Small intestine (tissue), 7 donors: ENCODE results near the gene OR5P2. TPM values are rescaled to one million over a fixed set of nuclear protein-coding genes. Genes with fewer than 3 reads are reported as not detected.
"Not testable (repeated sequence)": the region's sequence is repeated elsewhere in the genome, so short reads cannot be mapped to it uniquely, and the experiment has no call there.

Experiments used
- DNase-seq, 2 donors: peaks; one replicate each; pipeline versions ENCODE4 v3.0.0 to v3.0.0-alpha.2; 2013
- FAIRE-seq: peaks from 2 replicates; lab custom pipeline; 2012; peaks lifted over from hg19 to GRCh38; lab: Jason Lieb, UNC
- H3K27ac ChIP-seq, 3 donors: one replicate each; pipeline ENCODE4 v1.5.1; 2013; ENCODE audit warnings: low read length in 2 of 3, mild to moderate bottlenecking in 2 of 3, control low read depth in 1 of 3, inconsistent platforms in 1 of 3, low read depth in 1 of 3, moderate library complexity in 1 of 3
- H3K27me3 ChIP-seq, 3 donors: one replicate each; pipeline ENCODE4 v1.6.1; 2013; ENCODE audit warnings: low read length in 3 of 3, inconsistent platforms in 1 of 3; ENCODE audit not compliant: control insufficient read depth in 3 of 3, insufficient read depth in 3 of 3
- H3K36me3 ChIP-seq, 3 donors: one replicate each; pipeline ENCODE4 v1.6.1; 2013; ENCODE audit warnings: low read length in 3 of 3, inconsistent platforms in 1 of 3, low read depth in 1 of 3, mild to moderate bottlenecking in 1 of 3, moderate library complexity in 1 of 3; ENCODE audit not compliant: control insufficient read depth in 3 of 3, insufficient read depth in 2 of 3
- H3K4me1 ChIP-seq, 3 donors: one replicate each; pipeline ENCODE4 v1.6.1; 2013; ENCODE audit warnings: low read length in 2 of 3, inconsistent platforms in 1 of 3, low read depth in 1 of 3, mild to moderate bottlenecking in 1 of 3, moderate library complexity in 1 of 3; ENCODE audit not compliant: control insufficient read depth in 3 of 3, insufficient read depth in 2 of 3
- H3K4me3 ChIP-seq, 3 donors: one replicate each; pipeline ENCODE4 v1.5.1; 2013; ENCODE audit warnings: low read length in 3 of 3, control low read depth in 1 of 3, inconsistent platforms in 1 of 3, low read depth in 1 of 3, mild to moderate bottlenecking in 1 of 3, moderate library complexity in 1 of 3
- H3K9me3 ChIP-seq, 2 donors: one replicate each; pipeline ENCODE4 v1.6.1; 2013; ENCODE audit warnings: low read depth in 1 of 2, low read length in 1 of 2; ENCODE audit not compliant: control insufficient read depth in 2 of 2, insufficient read depth in 1 of 2
- WGBS, 3 donors: extraction: QIAGEN DNeasy Blood & Tissue Kit; methylation state at CpG; one replicate each; pipeline ENCODE4 v1.1.7; 2013; 5-methylcytosine and 5-hydroxymethylcytosine counted together
- polyA plus RNA-seq, 4 donors: library from polyadenylated mRNA; stranded (reverse) in 3 of 4; unstranded in 1 of 4; fragments of 200-250 nt in 3 of 4; fragments of 120-200 nt in 1 of 4; gene quantifications; one replicate each; pipeline versions ENCODE4 v1.2.1 to v1.2.3, GENCODE V29; 2013
- donor health status: healthy with polysubstance abuse.
- donor health status: control.
- donor health status: control.
- donor health status: Bipolar disorder and iron deficiency.
- donor health status: healthy.

OR5P2 gene
- polyA plus RNA-seq, 4 donors: not detected

DNA sequence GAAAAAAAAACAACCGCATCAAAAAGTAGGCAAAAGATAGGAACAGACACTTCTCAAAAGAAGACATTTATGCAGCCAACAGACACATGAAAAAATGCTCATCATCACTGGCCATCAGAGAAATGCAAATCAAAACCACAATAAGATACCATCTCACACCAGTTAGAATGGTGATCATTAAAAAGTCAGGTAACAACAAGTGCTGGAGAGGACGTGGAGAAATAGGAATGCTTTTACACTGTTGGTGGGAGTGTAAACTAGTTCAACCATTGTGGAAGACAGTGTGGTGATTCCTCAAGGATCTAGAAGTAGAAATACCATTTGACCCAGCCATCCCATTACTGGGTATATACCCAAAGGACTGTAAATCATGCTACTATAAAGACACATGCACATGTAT, 18.2 kb upstream of the OR5P2 start:
- H3K9me3 ChIP-seq: peaks cover 0 to 11% of the 10 kb centered on the region in 2 donors
- WGBS, 3 donors: 83 to 88% (median 88%) methylated on average over 2 of the region's 2 CpGs
- H3K4me1 ChIP-seq, H3K4me3 ChIP-seq, H3K27ac ChIP-seq, H3K36me3 ChIP-seq, DNase-seq, H3K27me3 ChIP-seq, FAIRE-seq: not testable (repeated sequence)

DNA sequence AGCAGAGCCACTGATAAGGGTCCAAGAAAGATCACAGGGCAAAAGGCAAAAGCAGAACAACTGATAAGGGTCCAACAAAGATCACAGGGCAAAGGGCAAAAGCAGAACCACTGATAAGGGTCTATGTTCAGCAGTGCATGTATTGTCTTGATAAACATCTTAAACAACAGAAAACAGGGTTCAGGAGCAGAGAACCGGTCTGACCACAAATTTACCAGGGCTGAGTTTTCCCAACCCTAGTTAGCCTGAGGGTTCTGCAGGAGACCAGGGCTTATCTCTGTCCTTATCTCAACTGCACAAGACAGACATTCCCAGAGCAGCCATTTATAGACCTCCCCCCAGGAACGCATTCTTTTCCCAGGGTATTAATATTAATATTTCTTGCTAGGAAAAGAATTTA, 13.6 kb upstream of the OR5P2 start:
- 53 to 64% (median 63%) methylated on average over 2 of the region's 2 CpGs for WGBS, 3 donors
- not testable (repeated sequence) for H3K27ac ChIP-seq, DNase-seq, FAIRE-seq, H3K36me3 ChIP-seq, H3K27me3 ChIP-seq, H3K4me3 ChIP-seq, H3K4me1 ChIP-seq
- peaks cover 0 to 25% of the 10 kb centered on the region in 2 donors for H3K9me3 ChIP-seq

DNA sequence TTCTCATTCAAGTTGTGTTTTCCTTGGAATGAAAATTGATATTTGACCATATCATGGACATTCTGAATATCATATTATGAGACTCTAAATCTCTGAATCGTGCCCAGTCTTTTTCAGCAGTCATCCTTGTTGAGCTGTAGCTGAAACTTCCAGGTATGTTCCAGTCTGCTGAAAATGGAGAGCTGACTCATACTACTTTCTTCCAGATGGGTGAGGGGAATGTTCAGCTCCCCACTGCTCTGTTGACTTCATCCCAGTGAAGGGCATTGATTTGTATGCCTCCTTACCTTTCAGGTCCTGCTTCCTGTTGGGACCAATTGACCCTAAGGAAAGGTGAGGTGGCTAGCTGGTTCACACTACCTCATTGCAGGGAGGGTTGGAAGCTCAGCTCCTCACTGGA, 3.5 kb downstream of the OR5P2 start:
- FAIRE-seq (no peak), DNase-seq (no peak)
- Histone ChIP-seq H3K9me3 (no peaks in the 10 kb centered on the region), H3K27me3 (no peaks in the 10 kb centered on the region), H3K27ac (no peak overlapping the region), H3K4me3 (no peak overlapping the region), H3K36me3 (no peaks in the 10 kb centered on the region), H3K4me1 (no peaks in the 10 kb centered on the region)
- 4 to 23% (median 8%) methylated on average over 1 of the region's 1 CpG for WGBS, 3 donors

DNA sequence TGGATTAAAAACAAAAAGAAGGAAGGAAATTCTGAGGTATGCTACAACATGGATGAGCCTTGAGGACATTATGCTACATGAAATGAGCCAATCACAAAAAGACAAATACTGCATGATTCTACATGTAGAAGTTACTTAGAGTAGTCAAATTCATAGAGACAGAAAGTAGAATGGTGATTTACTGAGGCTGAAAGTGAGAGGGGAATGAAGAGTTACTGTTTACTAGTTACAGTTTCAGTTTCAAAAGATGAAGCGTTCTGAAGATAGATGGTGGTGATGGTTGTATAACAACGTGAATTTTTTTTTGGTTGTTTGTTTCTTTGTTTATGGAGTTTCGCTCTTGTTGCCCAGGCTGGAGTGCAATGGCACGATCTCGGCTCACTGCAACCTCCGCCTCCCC, 9.5 kb downstream of the OR5P2 start:
- DNase-seq (no peak), FAIRE-seq (no peak)
- Histone ChIP-seq H3K9me3 (no peaks in the 10 kb centered on the region), H3K36me3 (no peaks in the 10 kb centered on the region), H3K4me3 (no peak overlapping the region), H3K27ac (no peak overlapping the region), H3K27me3 (no peaks in the 10 kb centered on the region), H3K4me1 (no peaks in the 10 kb centered on the region)
- 67 to 81% (median 73%) methylated on average over 6 of the region's 6 CpGs for WGBS, 3 donors

DNA sequence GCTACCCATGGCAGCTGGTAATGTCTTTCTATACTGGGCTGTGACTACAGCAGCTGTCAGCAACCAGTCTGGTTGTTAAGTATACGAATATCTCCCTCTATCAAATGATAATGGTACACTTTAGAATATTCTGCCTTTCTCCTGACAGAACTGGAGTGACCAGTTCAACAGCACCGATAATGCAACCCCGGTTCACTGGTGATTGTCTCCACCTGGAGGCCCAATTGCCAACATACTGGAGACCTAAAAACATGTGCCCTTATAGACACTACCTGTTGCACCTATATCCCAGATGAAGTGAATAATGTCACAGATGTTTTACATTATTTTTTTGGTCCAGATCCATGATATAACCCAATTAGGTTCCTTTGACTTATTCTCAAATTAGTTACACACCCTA, 21.1 kb downstream of the OR5P2 start:
- no peak for DNase-seq
- Histone ChIP-seq H3K27me3 (no peaks in the 10 kb centered on the region), H3K4me3 (no peak overlapping the region), H3K9me3 (peaks cover 0 to 6% of the 10 kb centered on the region in 2 donors), H3K36me3 (no peaks in the 10 kb centered on the region), H3K4me1 (no peaks in the 10 kb centered on the region), H3K27ac (no peak overlapping the region)
- no peak for FAIRE-seq
- 34 to 68% (median 39%) methylated on average over 3 of the region's 3 CpGs for WGBS, 3 donors

DNA sequence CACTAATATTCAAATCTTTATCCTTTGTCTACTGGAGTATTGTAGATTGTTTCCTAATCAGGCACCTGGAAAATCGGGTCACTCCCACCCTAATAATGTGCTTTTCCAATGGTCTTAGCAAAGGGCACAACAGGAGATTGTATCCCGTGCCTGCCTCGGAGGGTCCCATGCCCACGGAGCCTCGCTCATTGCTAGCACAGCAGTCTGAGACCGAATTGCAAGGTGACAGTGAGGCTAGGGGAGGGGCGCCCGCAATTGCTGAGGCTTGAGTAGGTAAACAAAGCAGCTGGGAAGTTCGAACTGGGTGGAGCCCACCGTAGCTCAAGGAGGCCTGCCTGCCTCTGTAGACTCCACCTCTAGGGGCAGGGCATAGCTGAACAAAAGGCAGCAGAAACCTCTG, 32.4 kb downstream of the OR5P2 start:
- DNase-seq, H3K4me1 ChIP-seq, H3K36me3 ChIP-seq, H3K4me3 ChIP-seq, H3K27ac ChIP-seq, FAIRE-seq, H3K9me3 ChIP-seq, H3K27me3 ChIP-seq: not testable (repeated sequence)
- 75 to 83% (median 77%) methylated on average over 10 of the region's 10 CpGs for WGBS, 3 donors

DNA sequence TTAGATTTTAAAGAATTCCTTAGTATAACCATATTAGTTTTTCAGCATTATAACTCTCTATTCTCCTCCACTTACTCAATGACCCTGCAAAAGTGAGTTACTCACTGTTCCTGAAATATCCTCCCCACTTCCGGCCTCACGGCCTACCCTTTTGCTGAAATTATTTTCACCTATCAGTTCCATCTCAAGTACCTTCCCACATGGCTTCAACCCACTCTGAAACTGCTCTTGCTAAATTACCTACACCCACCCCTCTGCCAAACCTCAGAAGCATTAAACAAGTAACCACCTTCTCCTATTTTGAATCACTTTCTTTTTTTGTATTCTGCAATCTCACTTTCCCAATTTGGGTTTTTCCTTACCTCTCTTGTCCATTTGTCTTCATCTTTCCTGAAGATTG, 37.7 kb downstream of the OR5P2 start:
- Histone ChIP-seq H3K9me3 (no peaks in the 10 kb centered on the region), H3K36me3 (no peaks in the 10 kb centered on the region), H3K4me3 (no peak overlapping the region), H3K27ac (no peak overlapping the region), H3K27me3 (no peaks in the 10 kb centered on the region), H3K4me1 (no peaks in the 10 kb centered on the region)
- no peak for FAIRE-seq
- WGBS, 3 donors: 69 to 82% (median 72%) methylated on average over 2 of the region's 2 CpGs
- no peak for DNase-seq

DNA sequence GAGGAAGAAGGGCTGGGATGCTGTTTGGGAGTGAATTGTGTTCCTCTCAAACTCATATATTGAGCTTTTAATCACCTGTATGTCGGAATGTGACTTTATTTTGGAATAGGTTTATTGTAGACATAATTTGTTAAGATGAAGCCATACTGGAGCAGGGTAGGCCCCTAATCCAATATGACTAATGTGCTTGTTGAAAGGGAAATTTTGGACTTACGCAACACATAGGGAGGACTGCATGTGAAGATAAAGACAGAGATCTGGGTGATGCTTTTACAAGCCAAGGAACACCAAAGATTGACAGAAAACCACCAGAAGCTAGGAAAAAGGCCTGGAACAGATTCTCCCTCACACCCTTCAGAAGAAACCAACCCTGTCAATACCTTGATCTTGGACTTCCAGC, 47.3 kb downstream of the OR5P2 start:
- H3K36me3 ChIP-seq: no peaks in the 10 kb centered on the region
- no peaks in the 10 kb centered on the region for H3K9me3 ChIP-seq
- no peak overlapping the region for H3K27ac ChIP-seq
- 77 to 91% (median 77%) methylated on average over 2 of the region's 2 CpGs for WGBS, 3 donors
- no peaks in the 10 kb centered on the region for H3K4me1 ChIP-seq
- DNase-seq (no peak), FAIRE-seq (no peak)
- H3K4me3 ChIP-seq: no peak overlapping the region
- H3K27me3 ChIP-seq: no peaks in the 10 kb centered on the region
